ENCODE data around the gene AGBL4.

DNA sequence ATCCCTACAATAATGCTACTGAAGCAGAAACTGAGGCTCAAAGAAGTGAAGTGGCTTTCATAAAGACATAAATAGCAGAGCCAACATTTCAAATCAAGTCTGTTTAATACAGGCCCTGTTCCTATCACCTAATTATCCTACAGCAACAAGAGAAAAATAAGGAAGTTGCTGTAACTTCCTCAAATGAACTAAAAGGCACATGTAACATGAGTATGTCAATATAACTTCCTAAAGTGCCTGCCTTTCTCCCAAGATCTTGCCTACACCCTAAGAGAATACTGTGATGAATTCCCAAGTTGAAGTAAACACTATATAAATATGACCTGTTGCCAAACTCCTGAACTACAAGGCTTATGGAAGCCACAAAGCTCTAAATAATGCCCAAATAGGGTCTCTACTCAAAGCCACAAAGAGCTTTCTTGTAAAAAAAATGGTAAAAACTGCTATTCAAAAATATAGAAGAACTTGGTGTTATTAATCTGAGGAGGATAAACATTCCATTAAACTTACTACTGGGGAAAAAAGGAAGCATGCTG is 1255.7 kb downstream of the AGBL4 start:
- TF ChIP-seq CTCF (conservative IDR thresholded peaks at IDR 0.05; ENCODE audit: low read depth, low read length) (no peak), EZH2phosphoT487 (IDR thresholded peaks at IDR 0.05; ENCODE audit: borderline replicate concordance, low read length) (no peak)
